A549 (cell line): Measurements from ENCODE around the gene MGME1. TPM values are rescaled to one million over a fixed set of nuclear protein-coding genes. Genes with fewer than 3 reads are reported as not detected.

Experiments
- ATAC-seq, 2 experiments: fragments of 200-7000 bp in 1 of 2; fragments of >200 bp in 1 of 2; cut with Nextera tagmentation in 1 of 2; cut with Tn5 transposase in 1 of 2; 3 replicates each; pipeline versions ENCODE4 v1.8.0 to v1.9.1; 2018 to 2020; ENCODE audit warnings: mild to moderate bottlenecking in 1 of 2, moderate library complexity in 1 of 2
- CTCF ChIA-PET: fragments of 300-600 bp; sonication (Branson Sonifier 250); formaldehyde crosslinking; extraction: SDS; loops from one replicate; lab custom pipeline; 2021; ENCODE audit warnings: antibody characterized with exemption, inconsistent platforms; lab: Yijun Ruan, JAX
- POLR2A ChIA-PET: fragments of 350-600 bp; formaldehyde crosslinking; extraction: SDS; loops from one replicate; lab custom pipeline; 2021; ENCODE audit warnings: antibody characterized with exemption, inconsistent platforms; lab: Yijun Ruan, JAX
- DNase-seq, 2 experiments: peaks; one replicate each; pipeline versions ENCODE4 v3.0.0 to v3.0.0-alpha.2; 2011 to 2016; ENCODE audit warnings: low read depth in 1 of 2, low spot score in 1 of 2
- FAIRE-seq: peaks from 2 replicates; lab custom pipeline; 2011; peaks lifted over from hg19 to GRCh38; lab: Jason Lieb, UNC
- H3K27ac ChIP-seq, 2 experiments: fragments of >200 bp; sonication (Bioruptor Twin); formaldehyde crosslinking; 3 replicates each; pipeline ENCODE4 v1.5.1; 2016 to 2017
- H3K4me1 ChIP-seq: fragments of >200 bp; sonication (Bioruptor Twin); formaldehyde crosslinking; 3 replicates; pipeline ENCODE4 v1.6.1; 2016
- H3K4me2 ChIP-seq: fragments of >200 bp; sonication (Bioruptor Twin); formaldehyde crosslinking; 3 replicates; pipeline ENCODE4 v1.6.1; 2016
- H3K4me3 ChIP-seq: fragments of >200 bp; sonication (Bioruptor Twin); formaldehyde crosslinking; 3 replicates; pipeline ENCODE4 v1.5.1; 2016
- H3K9me3 ChIP-seq: fragments of >200 bp; sonication (Bioruptor Twin); formaldehyde crosslinking; 3 replicates; pipeline ENCODE4 v1.6.1; 2016
- CEBPB ChIP-seq, 2 experiments: fragments of >200 bp in 1 of 2; sonication (Bioruptor Twin) in 1 of 2; formaldehyde crosslinking in 1 of 2; IDR thresholded peaks; 2 replicates each; pipeline ENCODE4 v1.6.1; 2012 to 2016
- CTCF ChIP-seq: fragments of >200 bp; sonication (Bioruptor Twin); formaldehyde crosslinking; IDR thresholded peaks from 3 replicates; pipeline ENCODE4 v1.5.1; 2016
- EHMT2 ChIP-seq: fragments of 200-600 bp; sonication (generic); IDR thresholded peaks from 2 replicates; pipeline ENCODE4 v1.6.1; 2016; ENCODE audit warnings: antibody characterized with exemption, low read depth, mild to moderate bottlenecking, moderate library complexity
- FOXS1 ChIP-seq: fragments of 250-450 bp; sonication (Bioruptor Pico); IDR thresholded peaks from 2 replicates; pipeline ENCODE4 v1.5.0; 2020; ENCODE audit warnings: mild to moderate bottlenecking, moderate library complexity
- HDAC2 ChIP-seq: fragments of 200-600 bp; sonication (generic); IDR thresholded peaks from 2 replicates; pipeline ENCODE4 v1.6.1; 2016
- HEYL ChIP-seq: fragments of 250-450 bp; sonication (Bioruptor Pico); IDR thresholded peaks from 2 replicates; pipeline ENCODE4 v1.8.0; 2021; ENCODE audit warnings: mild to moderate bottlenecking, moderate library complexity
- HOXA7 ChIP-seq: fragments of 250-450 bp; sonication (Bioruptor Pico); IDR thresholded peaks from 2 replicates; pipeline ENCODE4 v1.5.0; 2020; ENCODE audit warnings: mild to moderate bottlenecking, moderate library complexity
- HOXB13 ChIP-seq: fragments of 250-450 bp; sonication (Bioruptor Pico); IDR thresholded peaks from 2 replicates; pipeline ENCODE4 v1.5.0; 2020; ENCODE audit warnings: low read depth, mild to moderate bottlenecking, moderate library complexity
- HOXB5 ChIP-seq: fragments of 250-450 bp; sonication (Bioruptor Pico); IDR thresholded peaks from 2 replicates; pipeline ENCODE4 v1.5.0; 2020; ENCODE audit warnings: mild to moderate bottlenecking, moderate library complexity
- JUN ChIP-seq, 2 experiments: fragments of >200 bp; sonication (Bioruptor Twin); formaldehyde crosslinking; IDR thresholded peaks; 2 replicates in 1 of 2; 3 replicates in 1 of 2; pipeline ENCODE4 v1.6.1; 2016 to 2017
- KDM5A ChIP-seq: fragments of 200-600 bp; sonication (generic); IDR thresholded peaks from 2 replicates; pipeline ENCODE4 v1.6.1; 2016; ENCODE audit warnings: antibody characterized with exemption, mild to moderate bottlenecking
- NR3C1 ChIP-seq: fragments of >200 bp; sonication (Bioruptor Twin); formaldehyde crosslinking; IDR thresholded peaks from 3 replicates; pipeline ENCODE4 v1.6.1; 2017
- PBX3 ChIP-seq: IDR thresholded peaks from 2 replicates; pipeline ENCODE4 v1.6.1; 2012
- PHF8 ChIP-seq: fragments of 200-600 bp; sonication (generic); IDR thresholded peaks from 2 replicates; pipeline ENCODE4 v1.6.1; 2016; ENCODE audit warnings: low read depth, mild to moderate bottlenecking, antibody characterized with exemption, moderate library complexity, borderline replicate concordance
- RAD21 ChIP-seq, 2 experiments: fragments of >200 bp in 1 of 2; sonication (Bioruptor Twin) in 1 of 2; formaldehyde crosslinking in 1 of 2; IDR thresholded peaks in 1 of 2; conservative IDR thresholded peaks in 1 of 2; 2 replicates in 1 of 2; 3 replicates in 1 of 2; pipeline ENCODE4 v1.6.1; 2012 to 2018; ENCODE audit warnings: inconsistent platforms in 1 of 2
- RARB ChIP-seq: fragments of 250-450 bp; sonication (Bioruptor Pico); IDR thresholded peaks from 2 replicates; pipeline ENCODE4 v1.8.0; 2021; ENCODE audit warnings: mild to moderate bottlenecking, moderate library complexity
- RNF2 ChIP-seq: fragments of 200-600 bp; sonication (generic); IDR thresholded peaks from 2 replicates; pipeline ENCODE4 v1.6.1; 2016; ENCODE audit warnings: low read depth, mild to moderate bottlenecking, antibody characterized with exemption, moderate library complexity, borderline replicate concordance
- SMC3 ChIP-seq: fragments of >200 bp; sonication (Bioruptor Twin); formaldehyde crosslinking; IDR thresholded peaks from 3 replicates; pipeline ENCODE4 v1.6.1; 2018; ENCODE audit warnings: inconsistent platforms
- SREBF2 ChIP-seq: fragments of 450-650 bp; IDR thresholded peaks from 2 replicates; pipeline ENCODE4 v1.6.1; 2014; ENCODE audit warnings: mild to moderate bottlenecking, moderate library complexity
- USF2 ChIP-seq: fragments of 450-650 bp; IDR thresholded peaks from 2 replicates; pipeline ENCODE4 v1.6.1; 2014; ENCODE audit warnings: antibody characterized with exemption
- ZC3H11A ChIP-seq: fragments of 450-650 bp; IDR thresholded peaks from 2 replicates; pipeline ENCODE4 v1.6.1; 2014; ENCODE audit warnings: antibody characterized with exemption, mild to moderate bottlenecking
- WGBS: methylation state at CpG from one replicate; pipeline ENCODE4 v1.1.6; 2017; ENCODE audit errors: missing lambda C conversion rate; 5-methylcytosine and 5-hydroxymethylcytosine counted together
- polyA plus RNA-seq, 4 experiments: library from polyadenylated mRNA; depleted of rRNA in 3 of 4; stranded (reverse); fragments of >200 nt; fragmentation: RNase III in 1 of 4; extraction: RNeasy Plus Mini Kit Qiagen cat#74134 plus additional on column Dnase treatment in 1 of 4; gene quantifications; 2 replicates in 3 of 4; 3 replicates in 1 of 4; pipeline ENCODE4 v1.2.3, GENCODE V29; 2011 to 2017
- TF ChIP-seq, protein P1 (sequence below): fragments of >200 bp; sonication (Bioruptor Twin); formaldehyde crosslinking; IDR thresholded peaks from 2 replicates; pipeline ENCODE4 v1.6.1; 2016
- TF ChIP-seq, protein P2 (sequence below): fragments of 150-350 bp; IDR thresholded peaks from 2 replicates; pipeline ENCODE4 v1.6.1; 2014; ENCODE audit warnings: low read depth, mild to moderate bottlenecking, low read length

MGME1 gene
- polyA plus RNA-seq, 2 of the 4 experiments (the other 2 are of a cell fraction) = 46.6 to 47.9 TPM

DNA sequence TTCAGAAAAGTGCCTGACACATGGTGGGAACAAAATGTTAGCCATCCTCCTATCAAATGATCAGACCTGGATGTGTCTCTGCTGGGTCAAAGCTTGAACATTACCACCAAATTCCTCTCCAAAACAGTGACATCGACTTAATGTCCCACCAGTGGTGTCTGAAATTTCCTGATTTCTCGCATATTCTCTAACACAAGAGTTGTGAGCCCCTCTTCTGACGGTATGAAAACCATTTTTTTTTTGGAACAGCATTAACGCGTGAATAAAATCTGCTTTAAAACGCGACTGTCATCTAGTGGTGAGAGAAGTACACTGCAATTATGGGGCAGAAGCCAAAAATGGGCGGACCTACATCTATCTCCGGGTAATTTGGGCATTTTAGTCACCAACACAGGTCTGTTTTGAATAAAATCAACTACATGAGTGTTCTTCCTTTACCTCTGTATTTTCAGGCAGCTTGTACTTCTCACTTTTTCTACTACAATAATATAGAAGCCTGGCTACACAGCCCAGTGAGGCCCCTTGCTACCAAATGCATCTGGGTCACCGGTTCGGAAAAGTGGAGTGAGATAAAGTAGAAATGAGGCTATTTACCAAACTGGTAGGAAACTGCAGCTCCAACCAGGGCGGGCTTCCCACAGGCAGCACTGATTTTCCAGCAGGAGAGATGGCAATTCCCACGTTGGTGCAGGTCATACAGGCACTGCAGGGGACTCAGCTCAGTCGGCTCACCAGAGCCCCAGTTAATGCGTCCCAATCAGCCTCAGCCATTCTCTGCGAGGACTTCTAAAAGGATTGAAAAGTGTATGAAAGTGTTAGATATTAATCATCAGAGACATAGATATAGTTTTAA, 27.4 kb downstream of the MGME1 start:
- POLR2A ChIA-PET = no interaction called here
- CTCF ChIA-PET = interaction anchor here (0.6 to 5.1 kb wide), 58 partner anchors 8 to 1192 kb away, joined by 3 to 36 read pairs (median 4); partner anchors contain the start of gene RRBP1
- H3K4me3 ChIP-seq = no peak overlapping the region
- peak overlapping the region; percentile 41 for H3K4me2 ChIP-seq
- DNase-seq (peak; percentile 58 to 66), FAIRE-seq (peak; percentile 94), ATAC-seq (peak; percentile 64 to 81)
- no peaks in the 10 kb centered on the region for H3K9me3 ChIP-seq
- H3K4me1 ChIP-seq = peaks cover 4% of the 10 kb centered on the region; the same call in 2 of the 3 replicates
- peak; percentile 90 to 92 for TF ChIP-seq RAD21 (conservative IDR thresholded peaks at IDR 0.05 in 1 of 2, IDR thresholded peaks at IDR 0.05 in 1 of 2)
- TF ChIP-seq CTCF = peak; percentile 98
- peak; percentile 82 for TF ChIP-seq SMC3
- TF ChIP-seq HOXA7 (CRISPR knock-in tag) = no peak
- no peak for TF ChIP-seq HOXB13
- H3K27ac ChIP-seq = no peak overlapping the region
- 19% methylated on average over 16 of the region's 16 CpGs for WGBS

DNA sequence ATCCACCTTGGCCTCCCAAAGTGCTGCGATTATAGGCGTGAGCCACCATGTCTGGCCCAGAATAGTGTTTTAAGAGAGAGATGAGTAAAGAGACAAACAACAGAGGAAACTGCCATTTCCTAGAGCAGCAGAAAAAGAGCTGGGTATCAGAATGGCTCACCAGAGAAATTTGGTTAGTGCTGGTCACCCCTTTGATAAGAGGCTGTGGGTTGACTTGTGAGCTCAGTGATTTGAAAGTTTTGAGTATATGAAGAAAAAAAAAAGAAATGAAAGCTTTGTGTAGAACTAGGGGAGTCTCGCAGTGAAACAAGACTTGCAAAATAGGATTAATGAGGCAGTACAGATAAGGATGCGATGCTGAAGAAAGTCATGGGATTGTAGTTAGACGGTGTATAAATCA, 29.6 kb downstream of the MGME1 start:
- Histone ChIP-seq H3K4me2 (no peak overlapping the region), H3K4me1 (peaks cover 9% of the 10 kb centered on the region; the same call in 1 of the 3 replicates), H3K27ac (no peak overlapping the region), H3K9me3 (no peaks in the 10 kb centered on the region), H3K4me3 (no peak overlapping the region)
- POLR2A ChIA-PET = no interaction called here
- CTCF ChIA-PET = interaction anchor here (0.7 to 3.3 kb wide), 8 partner anchors 10 to 1196 kb away, joined by 3 to 14 read pairs (median 4); no protein-coding TSS in a partner anchor
- no peak for DNase-seq
- no peak for ATAC-seq
- TF ChIP-seq USF2 = no peak
- no peak for TF ChIP-seq PHF8
- TF ChIP-seq RNF2 = no peak
- no peak for TF ChIP-seq SMC3
- no peak for TF ChIP-seq CTCF
- no peak for TF ChIP-seq KDM5A
- TF ChIP-seq SREBF2 = no peak
- no peak for TF ChIP-seq ZC3H11A
- TF ChIP-seq HDAC2 = no peak
- TF ChIP-seq EHMT2 = no peak
- no peak for TF ChIP-seq HOXB5 (CRISPR knock-in tag)
- TF ChIP-seq HEYL = no peak
- TF ChIP-seq FOXS1 (CRISPR knock-in tag) = no peak
- no peak for TF ChIP-seq PBX3
- TF ChIP-seq NR3C1 = no peak
- no peak for TF ChIP-seq CEBPB (IDR thresholded peaks at IDR 0.05)
- TF ChIP-seq, protein P1, sequence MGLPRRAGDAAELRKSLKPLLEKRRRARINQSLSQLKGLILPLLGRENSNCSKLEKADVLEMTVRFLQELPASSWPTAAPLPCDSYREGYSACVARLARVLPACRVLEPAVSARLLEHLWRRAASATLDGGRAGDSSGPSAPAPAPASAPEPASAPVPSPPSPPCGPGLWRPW = no peak
- no peak for TF ChIP-seq JUN (IDR thresholded peaks at IDR 0.05)
- TF ChIP-seq, protein P2, sequence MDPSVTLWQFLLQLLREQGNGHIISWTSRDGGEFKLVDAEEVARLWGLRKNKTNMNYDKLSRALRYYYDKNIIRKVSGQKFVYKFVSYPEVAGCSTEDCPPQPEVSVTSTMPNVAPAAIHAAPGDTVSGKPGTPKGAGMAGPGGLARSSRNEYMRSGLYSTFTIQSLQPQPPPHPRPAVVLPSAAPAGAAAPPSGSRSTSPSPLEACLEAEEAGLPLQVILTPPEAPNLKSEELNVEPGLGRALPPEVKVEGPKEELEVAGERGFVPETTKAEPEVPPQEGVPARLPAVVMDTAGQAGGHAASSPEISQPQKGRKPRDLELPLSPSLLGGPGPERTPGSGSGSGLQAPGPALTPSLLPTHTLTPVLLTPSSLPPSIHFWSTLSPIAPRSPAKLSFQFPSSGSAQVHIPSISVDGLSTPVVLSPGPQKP = no peak
- TF ChIP-seq RARB (CRISPR knock-in tag) = no peak
- FAIRE-seq = no peak
- WGBS = 85% methylated on average over 5 of the region's 5 CpGs
